Measurements from ENCODE around the gene GPR137B. TPM values are rescaled to one million over a fixed set of nuclear protein-coding genes. Genes with fewer than 3 reads are reported as not detected.

The GPR137B gene
- total and polyA plus RNA-seq, 2 of the 4 experiments (the other 2 are of a cell fraction): 4.5 to 12.3 TPM

- intact Hi-C loops (cut with micrococcal nuclease): no loop called here
- DNase-seq: no peak
- H4K5ac ChIP-seq (ENCODE audit: low read depth, low read length): no peak overlapping the region
- H2AK5ac ChIP-seq (ENCODE audit: low read depth, low read length): no peak overlapping the region
- no peaks in the 10 kb centered on the region for H3K4me1 ChIP-seq (ENCODE audit: control insufficient read depth, insufficient read depth, low read length)
- H3K27me3 ChIP-seq (ENCODE audit: control insufficient read depth, insufficient read depth, low read length): no peaks in the 10 kb centered on the region
- H2AK9ac ChIP-seq (replicated peaks; ENCODE audit: low read depth, low read length, poor library complexity): no peak overlapping the region
- no peak overlapping the region for H2BK20ac ChIP-seq (ENCODE audit: low read depth, low read length)
- H2BK120ac ChIP-seq (ENCODE audit: low read depth, low read length): no peak overlapping the region
- no TSS peak for BruUV-seq (replicated peaks)
- no peak overlapping the region for H3K4me3 ChIP-seq (ENCODE audit: insufficient read depth, low read depth, low read length)
- no peak overlapping the region for H2AFZ ChIP-seq (replicated peaks; ENCODE audit: low read length, poor library complexity)
- POLR2A ChIA-PET (ENCODE audit: unreplicated experiment): no interaction called here
- H3K56ac ChIP-seq (ENCODE audit: extremely low read depth, insufficient read depth, low read length): no peak overlapping the region
- H3K23ac ChIP-seq (ENCODE audit: low read depth, low read length): no peak overlapping the region
- H3K27ac ChIP-seq (ENCODE audit: insufficient read depth, low read length): no peak overlapping the region
- no peak overlapping the region for H4K8ac ChIP-seq (ENCODE audit: low read depth in 2 of 2, low read length in 2 of 2)
- no peak overlapping the region for H4K91ac ChIP-seq (ENCODE audit: insufficient read depth, low read depth, low read length)
- H4K20me1 ChIP-seq (ENCODE audit: insufficient read depth, low read length): peaks cover 15% of the 10 kb centered on the region
- ATAC-seq (ENCODE audit: low read depth): no peak
- H3K9ac ChIP-seq (ENCODE audit: low read depth, low read length): no peak overlapping the region
- no peak overlapping the region for H3K4me2 ChIP-seq (ENCODE audit: low read depth, low read length)
- peaks cover 8% of the 10 kb centered on the region; the same call in 1 of the 2 replicates for H3K9me1 ChIP-seq (ENCODE audit: insufficient read depth, low read length)
- TF ChIP-seq MAZ (IDR thresholded peaks at IDR 0.05; ENCODE audit: borderline replicate concordance, low read depth, low read length) (no peak), POLR2A (IDR thresholded peaks at IDR 0.05; ENCODE audit: low read depth, low read length) (no peak), MXI1 (IDR thresholded peaks at IDR 0.05; ENCODE audit: borderline replicate concordance, low read depth, low read length) (no peak), MAFK (IDR thresholded peaks at IDR 0.05; ENCODE audit: low read depth, low read length) (no peak), RCOR1 (IDR thresholded peaks at IDR 0.05; ENCODE audit: insufficient replicate concordance, low read length) (no peak), NFE2L2 (IDR thresholded peaks at IDR 0.05; ENCODE audit: low read depth, low read length) (no peak), RAD21 (IDR thresholded peaks at IDR 0.05; ENCODE audit: low read length) (no peak), FOS (IDR thresholded peaks at IDR 0.05; ENCODE audit: low read depth, low read length) (no peak)
- TF ChIP-seq, protein P1, sequence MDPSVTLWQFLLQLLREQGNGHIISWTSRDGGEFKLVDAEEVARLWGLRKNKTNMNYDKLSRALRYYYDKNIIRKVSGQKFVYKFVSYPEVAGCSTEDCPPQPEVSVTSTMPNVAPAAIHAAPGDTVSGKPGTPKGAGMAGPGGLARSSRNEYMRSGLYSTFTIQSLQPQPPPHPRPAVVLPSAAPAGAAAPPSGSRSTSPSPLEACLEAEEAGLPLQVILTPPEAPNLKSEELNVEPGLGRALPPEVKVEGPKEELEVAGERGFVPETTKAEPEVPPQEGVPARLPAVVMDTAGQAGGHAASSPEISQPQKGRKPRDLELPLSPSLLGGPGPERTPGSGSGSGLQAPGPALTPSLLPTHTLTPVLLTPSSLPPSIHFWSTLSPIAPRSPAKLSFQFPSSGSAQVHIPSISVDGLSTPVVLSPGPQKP (IDR thresholded peaks at IDR 0.05; ENCODE audit: borderline replicate concordance, low read depth, low read length): no peak
- WGBS, 2 experiments (ENCODE audit: extremely low coverage in 2 of 2, insufficient read length in 1 of 2): 87% methylated on average over 8 of the region's 19 CpGs; no CpG with 5 or more reads in 1 of the 2 experiments
- H3K36me3 ChIP-seq (ENCODE audit: control insufficient read depth, insufficient read depth, low read length): 0 out of 2 replicates have a peak, but pooled peaks cover 2% of the 10 kb centered on the region
- H3K9me3 ChIP-seq (ENCODE audit: control insufficient read depth, insufficient read depth, low read length): no peaks in the 10 kb centered on the region
- H3K79me1 ChIP-seq (ENCODE audit: low read depth in 1 of 2, low read length in 2 of 2): peaks cover 7 to 14% of the 10 kb centered on the region in 2 experiments
- in situ Hi-C loops (cut with MboI; ENCODE audit: low sequenced_read_pairs): no loop called here
- no peak overlapping the region for H3K18ac ChIP-seq (ENCODE audit: low read depth, low read length)
- dilution Hi-C loops (cut with HindIII; ENCODE audit: low sequenced_read_pairs, unreplicated experiment): no loop called here
- H2BK15ac ChIP-seq (ENCODE audit: low read depth, low read length): no peak overlapping the region
- no peak overlapping the region for H3K4ac ChIP-seq (ENCODE audit: low read depth, low read length)
- CTCF ChIA-PET: no interaction called here
- H2BK5ac ChIP-seq (ENCODE audit: low read depth, low read length, poor library complexity, severe bottlenecking): no peak overlapping the region
- no peak overlapping the region for H3K14ac ChIP-seq (replicated peaks; ENCODE audit: low read depth, low read length)
Measured at GRCh38 chr1:236150311-236150955, 8.1 kb downstream of the GPR137B start.
